ENCODE results near the gene METTL27. TPM values are rescaled to one million over a fixed set of nuclear protein-coding genes. Genes with fewer than 3 reads are reported as not detected.

METTL27 gene
- total RNA-seq, 1 experiment from 2014 or later, result 4.3 TPM

DNA sequence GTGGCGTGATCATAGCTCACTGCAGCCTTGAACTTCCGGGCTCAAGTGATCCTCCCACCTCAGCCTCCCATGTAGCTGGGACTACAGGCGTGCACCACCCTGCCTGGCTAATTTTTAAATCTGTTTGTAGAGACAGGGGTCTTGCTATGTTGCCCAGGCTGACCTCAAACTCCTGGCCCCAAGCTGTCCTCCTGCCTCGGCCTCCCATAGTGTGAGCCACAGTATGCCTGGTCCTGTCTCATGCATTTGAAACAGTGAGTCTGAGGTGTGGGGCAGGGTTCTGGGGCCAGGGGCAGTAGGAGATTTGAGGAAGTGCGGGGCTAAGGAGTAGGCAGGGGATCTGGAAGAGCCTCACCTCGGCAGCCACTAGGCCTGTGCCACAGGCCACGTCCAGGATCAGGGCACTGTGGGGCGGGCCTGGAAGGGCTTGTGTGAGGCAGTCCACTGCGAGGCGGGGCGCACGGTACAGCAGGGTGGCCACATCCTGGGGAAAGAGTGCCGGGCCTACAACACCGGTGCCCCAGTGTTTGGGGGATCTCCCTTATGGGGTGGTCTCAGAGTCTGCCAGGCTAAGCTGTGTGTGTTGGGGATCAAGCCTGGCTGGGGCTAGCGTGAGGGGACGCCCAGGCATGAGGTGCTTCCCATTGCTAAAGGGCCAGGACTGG lies 1.5 kb downstream of the METTL27 start:
- TF ChIP-seq JUN (CRISPR knock-in tag; IDR thresholded peaks at IDR 0.05), result no peak
- TF ChIP-seq KAT7 (CRISPR knock-in tag; IDR thresholded peaks at IDR 0.05; ENCODE audit: borderline replicate concordance), result no peak
- TF ChIP-seq ZNF121 (CRISPR knock-in tag; IDR thresholded peaks at IDR 0.05), result peak; percentile 98
- TF ChIP-seq ZNF263 (CRISPR knock-in tag; IDR thresholded peaks at IDR 0.05; ENCODE audit: low read depth), result no peak
- Mint-ChIP-seq H3K4me1 (peaks cover 28% of the 10 kb centered on the region), H3K27ac (no peak overlapping the region), H3K9me3 (no peaks in the 10 kb centered on the region), H3K27me3 (ENCODE audit: low read depth) (no peaks in the 10 kb centered on the region; the same call in 1 of the 2 replicates), H3K36me3 (no peaks in the 10 kb centered on the region), H3K4me3 (no peak overlapping the region)
- CTCF ChIA-PET, result interaction anchor here (0.5 to 4.6 kb wide), 24 partner anchors 10 to 234 kb away, joined by 3 to 68 read pairs (median 4); partner anchors contain the start of genes ABHD11 and CLDN4
- POLR2A ChIA-PET, result interaction anchor here (0.6 to 3.8 kb wide), 8 partner anchors 8 to 102 kb away, joined by 4 to 31 read pairs (median 9); partner anchors contain the start of genes ABHD11 and CLDN4
- DNase-seq (ENCODE audit: low spot score), result no peak
- no peak for ATAC-seq

GRCh38 chr7:73839743-73840714 lies 2.3 kb downstream of the METTL27 start:
- Mint-ChIP-seq H3K9me3 (no peaks in the 10 kb centered on the region), H3K4me1 (peaks cover 26% of the 10 kb centered on the region), H3K27ac (0 out of 2 replicates have a peak overlapping the region, but pooled peaks have one; percentile 61), H3K36me3 (no peaks in the 10 kb centered on the region), H3K27me3 (ENCODE audit: low read depth) (no peaks in the 10 kb centered on the region; the same call in 1 of the 2 replicates), H3K4me3 (no peak overlapping the region)
- ATAC-seq (peak; percentile 64), DNase-seq (ENCODE audit: low spot score) (peak; percentile 36)
- ChIA-PET CTCF (interaction anchor here (0.5 to 4.6 kb wide), 24 partner anchors 9 to 359 kb away, joined by 3 to 68 read pairs (median 4); partner anchors contain the start of genes ABHD11 and CLDN4), POLR2A (interaction anchor here (0.6 to 3.8 kb wide), 4 partner anchors 7 to 100 kb away, joined by 4 to 31 read pairs (median 4); no protein-coding TSS in a partner anchor)
- no peak for TF ChIP-seq SP1 (CRISPR knock-in tag; conservative IDR thresholded peaks at IDR 0.05)
- TF ChIP-seq, protein P1, sequence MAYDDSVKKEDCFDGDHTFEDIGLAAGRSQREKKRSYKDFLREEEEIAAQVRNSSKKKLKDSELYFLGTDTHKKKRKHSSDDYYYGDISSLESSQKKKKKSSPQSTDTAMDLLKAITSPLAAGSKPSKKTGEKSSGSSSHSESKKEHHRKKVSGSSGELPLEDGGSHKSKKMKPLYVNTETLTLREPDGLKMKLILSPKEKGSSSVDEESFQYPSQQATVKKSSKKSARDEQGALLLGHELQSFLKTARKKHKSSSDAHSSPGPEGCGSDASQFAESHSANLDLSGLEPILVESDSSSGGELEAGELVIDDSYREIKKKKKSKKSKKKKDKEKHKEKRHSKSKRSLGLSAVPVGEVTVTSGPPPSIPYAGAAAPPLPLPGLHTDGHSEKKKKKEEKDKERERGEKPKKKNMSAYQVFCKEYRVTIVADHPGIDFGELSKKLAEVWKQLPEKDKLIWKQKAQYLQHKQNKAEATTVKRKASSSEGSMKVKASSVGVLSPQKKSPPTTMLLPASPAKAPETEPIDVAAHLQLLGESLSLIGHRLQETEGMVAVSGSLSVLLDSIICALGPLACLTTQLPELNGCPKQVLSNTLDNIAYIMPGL (CRISPR knock-in tag; IDR thresholded peaks at IDR 0.05), result no peak
- no peak for TF ChIP-seq AFF4 (CRISPR knock-in tag; IDR thresholded peaks at IDR 0.05; ENCODE audit: borderline replicate concordance)
- TF ChIP-seq FOXK1 (CRISPR knock-in tag; IDR thresholded peaks at IDR 0.05), result no peak
- no peak for TF ChIP-seq CBFB (CRISPR knock-in tag; IDR thresholded peaks at IDR 0.05; ENCODE audit: low read depth)
- no peak for TF ChIP-seq MYBL2 (CRISPR knock-in tag; IDR thresholded peaks at IDR 0.05)
- no peak for TF ChIP-seq ZNF425 (CRISPR knock-in tag; conservative IDR thresholded peaks at IDR 0.05)
- TF ChIP-seq CREB1 (CRISPR knock-in tag; IDR thresholded peaks at IDR 0.05), result no peak
- TF ChIP-seq NFATC4 (CRISPR knock-in tag; IDR thresholded peaks at IDR 0.05), result no peak
- TF ChIP-seq, protein P2, sequence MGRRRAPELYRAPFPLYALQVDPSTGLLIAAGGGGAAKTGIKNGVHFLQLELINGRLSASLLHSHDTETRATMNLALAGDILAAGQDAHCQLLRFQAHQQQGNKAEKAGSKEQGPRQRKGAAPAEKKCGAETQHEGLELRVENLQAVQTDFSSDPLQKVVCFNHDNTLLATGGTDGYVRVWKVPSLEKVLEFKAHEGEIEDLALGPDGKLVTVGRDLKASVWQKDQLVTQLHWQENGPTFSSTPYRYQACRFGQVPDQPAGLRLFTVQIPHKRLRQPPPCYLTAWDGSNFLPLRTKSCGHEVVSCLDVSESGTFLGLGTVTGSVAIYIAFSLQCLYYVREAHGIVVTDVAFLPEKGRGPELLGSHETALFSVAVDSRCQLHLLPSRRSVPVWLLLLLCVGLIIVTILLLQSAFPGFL (CRISPR knock-in tag; IDR thresholded peaks at IDR 0.05; ENCODE audit: borderline replicate concordance), result no peak

All from WTC11 (cell line).